Subcutaneous adipose tissue (tissue), 4 donors: Measurements from ENCODE around the gene GPR32. TPM values are rescaled to one million over a fixed set of nuclear protein-coding genes. Genes with fewer than 3 reads are reported as not detected.
"Not testable (repeated sequence)": the region's sequence is repeated elsewhere in the genome, so short reads cannot be mapped to it uniquely, and the experiment has no call there.

ENCODE experiments used
- total RNA-seq, 4 donors: library from RNA; depleted of rRNA; stranded (reverse); fragments of >200 nt; gene quantifications; one replicate each; pipeline ENCODE4 v1.1.0, GENCODE V29; 2016
- TF ChIP-seq, protein P1 (sequence below): fragments of 450-650 bp; IDR thresholded peaks from one replicate; pipeline ENCODE4 v1.5.1; 2016; ENCODE audit warnings: low read depth, mild to moderate bottlenecking, control low read depth, antibody characterized with exemption, moderate library complexity

GPR32 gene
- not detected for total RNA-seq

DNA sequence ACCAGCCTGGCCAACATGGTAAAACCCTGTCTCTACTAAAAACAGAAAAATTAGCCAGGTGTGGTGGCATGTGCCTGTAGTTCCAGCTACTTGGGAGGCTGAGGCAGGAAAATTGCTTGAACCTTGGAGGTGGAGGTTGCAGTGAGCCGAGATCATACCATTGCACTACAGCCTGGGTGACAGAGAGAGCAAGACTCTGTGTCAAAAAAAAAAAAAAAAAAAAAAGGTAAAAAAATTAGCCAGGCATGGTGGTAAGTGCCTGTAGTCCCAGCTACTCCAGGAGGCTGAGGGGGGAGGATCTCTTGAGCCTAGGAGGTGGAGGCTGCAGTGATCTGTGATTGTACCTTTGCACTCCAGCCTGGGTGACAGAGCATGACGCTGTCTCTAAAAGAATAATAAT, at the start of gene GPR32:
Gene GPR32, plus strand, starts transcription at position 301 of the 400 bp plus-strand sequence. CDS start 137 bp downstream, outside the sequence.
- TF ChIP-seq, protein P1, sequence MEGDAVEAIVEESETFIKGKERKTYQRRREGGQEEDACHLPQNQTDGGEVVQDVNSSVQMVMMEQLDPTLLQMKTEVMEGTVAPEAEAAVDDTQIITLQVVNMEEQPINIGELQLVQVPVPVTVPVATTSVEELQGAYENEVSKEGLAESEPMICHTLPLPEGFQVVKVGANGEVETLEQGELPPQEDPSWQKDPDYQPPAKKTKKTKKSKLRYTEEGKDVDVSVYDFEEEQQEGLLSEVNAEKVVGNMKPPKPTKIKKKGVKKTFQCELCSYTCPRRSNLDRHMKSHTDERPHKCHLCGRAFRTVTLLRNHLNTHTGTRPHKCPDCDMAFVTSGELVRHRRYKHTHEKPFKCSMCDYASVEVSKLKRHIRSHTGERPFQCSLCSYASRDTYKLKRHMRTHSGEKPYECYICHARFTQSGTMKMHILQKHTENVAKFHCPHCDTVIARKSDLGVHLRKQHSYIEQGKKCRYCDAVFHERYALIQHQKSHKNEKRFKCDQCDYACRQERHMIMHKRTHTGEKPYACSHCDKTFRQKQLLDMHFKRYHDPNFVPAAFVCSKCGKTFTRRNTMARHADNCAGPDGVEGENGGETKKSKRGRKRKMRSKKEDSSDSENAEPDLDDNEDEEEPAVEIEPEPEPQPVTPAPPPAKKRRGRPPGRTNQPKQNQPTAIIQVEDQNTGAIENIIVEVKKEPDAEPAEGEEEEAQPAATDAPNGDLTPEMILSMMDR: not testable (repeated sequence)

DNA sequence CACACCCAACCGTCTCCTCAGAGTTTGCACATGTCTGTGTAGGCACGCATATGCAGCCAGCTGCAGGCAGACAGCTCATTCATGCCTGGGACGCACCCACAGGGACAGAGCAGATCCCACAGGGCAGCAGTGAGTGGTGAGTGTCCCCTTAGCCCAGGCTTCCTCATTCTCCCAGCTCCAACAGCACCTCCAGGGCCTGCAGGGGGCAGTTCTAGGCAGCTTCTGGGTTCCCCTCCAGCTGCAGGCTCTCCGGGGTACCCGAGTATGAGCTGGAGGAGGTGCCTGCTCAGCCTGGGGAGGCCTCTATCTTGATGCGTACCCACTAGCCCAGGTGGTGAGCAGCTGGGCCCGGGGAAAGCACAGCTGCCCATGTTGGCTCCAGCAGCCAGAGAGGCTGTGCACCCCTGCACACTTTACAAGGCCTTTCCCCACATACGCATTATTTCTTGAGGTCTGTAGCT, 49.3 kb upstream of the GPR32 start:
- TF ChIP-seq, protein P1: no peak

GRCh38 chr19:50721441-50722137, 48.7 kb upstream of the GPR32 start:
- TF ChIP-seq, protein P1: no peak

GRCh38 chr19:50722201-50723013, 47.9 kb upstream of the GPR32 start:
- TF ChIP-seq, protein P1: no peak

- TF ChIP-seq, protein P1: no peak
These were observed 47.2 kb upstream of the GPR32 start, which contains the start of gene CLEC11A for GRCh38 chr19:50723069-50723468. CLEC11A (plus strand) TSS chr19:50723364; CDS start chr19:50723526, 162 bp downstream.

DNA sequence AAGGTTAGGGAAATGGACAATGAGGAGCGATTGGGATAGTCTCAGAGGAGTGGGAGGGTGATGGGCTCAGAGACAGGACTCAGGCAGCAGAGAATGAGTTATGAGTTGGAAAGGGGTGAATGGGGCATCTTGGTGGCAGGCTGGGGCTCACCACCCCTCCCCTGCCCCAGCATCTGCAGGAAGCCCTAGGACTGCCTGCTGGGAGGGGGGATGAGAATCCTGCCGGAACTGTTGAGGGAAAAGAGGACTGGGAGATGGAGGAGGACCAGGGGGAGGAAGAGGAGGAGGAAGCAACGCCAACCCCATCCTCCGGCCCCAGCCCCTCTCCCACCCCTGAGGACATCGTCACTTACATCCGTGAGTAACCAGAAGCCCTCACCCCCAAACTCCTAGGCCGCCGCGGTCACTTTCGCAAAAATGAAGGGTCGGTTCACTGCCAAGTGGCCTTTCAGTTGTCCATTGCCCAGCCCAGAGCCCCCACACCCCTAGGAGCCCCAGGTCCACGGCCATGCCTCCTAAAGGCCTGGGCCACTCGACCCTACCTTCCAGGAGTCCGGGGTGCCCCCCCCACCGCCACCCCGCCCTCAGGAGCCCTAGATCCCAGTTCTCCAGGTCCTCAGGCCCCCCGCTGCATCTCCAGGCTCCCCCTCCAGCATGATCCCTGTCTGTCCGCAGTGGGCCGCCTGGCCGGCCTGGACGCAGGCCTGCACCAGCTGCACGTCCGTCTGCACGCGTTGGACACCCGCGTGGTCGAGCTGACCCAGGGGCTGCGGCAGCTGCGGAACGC, 46.3 kb upstream of the GPR32 start:
- TF ChIP-seq, protein P1: no peak
